ENCODE results near the gene DUSP3.

DUSP3 gene

GRCh38 chr17:43779145-43780125 lies 658 bp upstream of the DUSP3 start:
- no peak for TF ChIP-seq CTCF (IDR thresholded peaks at IDR 0.05; ENCODE audit: low read depth, low read length)
- peak overlapping the region; percentile 71 for H3K4me3 ChIP-seq (ENCODE audit: low read depth, low read length)

GRCh38 chr17:43774304-43775250 lies 4.2 kb downstream of the DUSP3 start:
- no peak for TF ChIP-seq CTCF (IDR thresholded peaks at IDR 0.05; ENCODE audit: low read depth, low read length)
- no peak overlapping the region for H3K4me3 ChIP-seq (ENCODE audit: low read depth, low read length)

- no peak overlapping the region for H3K4me3 ChIP-seq (ENCODE audit: low read depth, low read length)
- TF ChIP-seq CTCF (IDR thresholded peaks at IDR 0.05; ENCODE audit: low read depth, low read length): no peak
These were observed 5.7 kb downstream of the DUSP3 start for GRCh38 chr17:43772877-43773648.

- H3K4me3 ChIP-seq (ENCODE audit: low read depth, low read length): no peak overlapping the region
- TF ChIP-seq CTCF (IDR thresholded peaks at IDR 0.05; ENCODE audit: low read depth, low read length): no peak
These were observed 7.3 kb downstream of the DUSP3 start for GRCh38 chr17:43771463-43771862.

- H3K4me3 ChIP-seq (ENCODE audit: low read depth, low read length): no peak overlapping the region
- TF ChIP-seq CTCF (IDR thresholded peaks at IDR 0.05; ENCODE audit: low read depth, low read length): no peak
These were observed 7.8 kb downstream of the DUSP3 start for GRCh38 chr17:43770957-43771356.

- TF ChIP-seq CTCF (IDR thresholded peaks at IDR 0.05; ENCODE audit: low read depth, low read length): no peak
- no peak overlapping the region for H3K4me3 ChIP-seq (ENCODE audit: low read depth, low read length)
These were observed 8.9 kb downstream of the DUSP3 start for GRCh38 chr17:43769859-43770258.
